Skeletal muscle cell (primary cell): ENCODE measurements around the gene PCDHGB1.
"Not testable (repeated sequence)": the region's sequence is repeated elsewhere in the genome, so short reads cannot be mapped to it uniquely, and the experiment has no call there.

Experiments used
- DNase-seq: peaks from one replicate; pipeline ENCODE4 v3.0.0-alpha.2; 2010; ENCODE audit warnings: low read depth
- H3K4me3 ChIP-seq: 2 replicates; pipeline ENCODE4 v1.5.1; 2011; ENCODE audit warnings: low read depth, mild to moderate bottlenecking, control low read depth, low read length, moderate library complexity

PCDHGB1 gene

DNA sequence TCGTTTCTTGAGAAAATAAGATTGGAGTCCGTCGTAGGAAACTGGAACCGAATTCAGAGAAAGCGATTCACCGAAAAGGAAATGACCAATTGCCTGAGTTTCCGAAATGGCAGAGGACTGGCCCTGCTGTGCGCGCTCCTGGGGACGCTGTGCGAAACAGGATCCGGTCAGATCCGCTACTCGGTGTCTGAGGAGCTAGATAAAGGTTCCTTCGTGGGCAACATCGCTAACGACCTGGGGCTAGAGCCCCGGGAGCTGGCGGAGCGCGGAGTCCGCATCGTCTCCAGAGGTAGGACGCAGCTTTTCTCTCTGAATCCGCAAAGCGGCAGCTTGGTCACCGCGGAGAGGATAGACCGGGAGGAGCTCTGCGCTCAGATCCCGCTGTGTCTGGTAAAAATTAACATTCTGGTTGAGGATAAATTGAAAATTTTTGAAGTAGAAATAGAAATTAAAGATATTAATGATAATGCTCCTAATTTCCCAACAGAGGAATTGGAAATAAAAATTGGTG is 5.9 kb upstream of the PCDHGB1 start:
- peak overlapping the region; percentile 45 for H3K4me3 ChIP-seq
- DNase-seq = no peak

GRCh38 chr5:141345327-141345726 is 4.6 kb upstream of the PCDHGB1 start:
- H3K4me3 ChIP-seq = no peak overlapping the region
- DNase-seq = no peak

- DNase-seq, H3K4me3 ChIP-seq: not testable (repeated sequence)
Observed at GRCh38 chr5:141346017-141346416, 3.9 kb upstream of the PCDHGB1 start.

GRCh38 chr5:141351591-141351990 is 1.7 kb downstream of the PCDHGB1 start:
- H3K4me3 ChIP-seq = no peak overlapping the region
- no peak for DNase-seq

GRCh38 chr5:141354900-141355469 is 5.1 kb downstream of the PCDHGB1 start, which contains the start of gene PCDHGA4:
TSS of gene PCDHGA4 (plus strand) at chr5:141355021. CDS start at chr5:141355108, 87 bp downstream.
- H3K4me3 ChIP-seq = peak within 1 kb of the TSS; percentile 49
- no peak for DNase-seq

DNA sequence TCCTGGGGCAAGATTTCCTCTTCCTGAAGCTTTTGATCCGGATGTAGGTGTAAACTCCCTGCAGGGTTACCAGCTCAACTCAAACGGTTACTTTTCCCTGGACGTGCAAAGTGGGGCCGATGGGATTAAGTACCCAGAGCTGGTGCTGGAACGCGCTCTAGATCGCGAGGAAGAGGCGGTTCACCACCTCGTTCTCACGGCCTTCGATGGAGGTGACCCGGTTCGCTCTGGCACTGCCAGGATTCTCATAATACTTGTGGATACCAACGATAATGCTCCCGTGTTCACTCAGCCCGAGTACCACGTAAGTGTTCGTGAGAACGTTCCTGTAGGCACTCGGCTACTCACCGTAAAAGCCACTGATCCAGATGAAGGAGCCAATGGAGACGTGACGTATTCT is 5.7 kb downstream of the PCDHGB1 start:
- peak overlapping the region; percentile 49 for H3K4me3 ChIP-seq
- no peak for DNase-seq

GRCh38 chr5:141356133-141356532 is 6.2 kb downstream of the PCDHGB1 start:
- DNase-seq = no peak
- H3K4me3 ChIP-seq = no peak overlapping the region

DNA sequence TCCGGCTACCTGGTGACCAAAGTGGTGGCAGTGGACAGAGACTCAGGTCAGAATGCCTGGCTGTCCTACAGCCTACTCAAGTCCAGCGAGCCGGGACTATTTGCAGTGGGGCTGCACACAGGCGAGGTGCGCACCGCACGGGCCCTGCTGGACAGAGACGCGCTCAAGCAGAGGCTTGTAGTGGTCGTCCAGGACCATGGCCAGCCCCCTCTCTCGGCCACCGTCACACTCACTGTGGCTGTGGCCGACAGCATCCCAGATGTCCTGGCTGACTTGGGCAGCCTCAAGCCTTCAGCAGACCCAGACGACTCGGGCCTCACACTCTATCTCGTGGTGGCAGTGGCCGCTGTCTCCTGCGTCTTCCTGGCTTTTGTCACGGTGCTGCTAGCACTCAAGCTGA is 7.1 kb downstream of the PCDHGB1 start:
- DNase-seq = no peak
- H3K4me3 ChIP-seq = no peak overlapping the region

GRCh38 chr5:141359790-141360426 is 10.0 kb downstream of the PCDHGB1 start, which contains the start of gene PCDHGB2:
TSS of gene PCDHGB2 (plus strand) at chr5:141359994. CDS start at chr5:141360136, 142 bp downstream.
- DNase-seq = no peak
- peak within 1 kb of the TSS; percentile 43 for H3K4me3 ChIP-seq

GRCh38 chr5:141360685-141361084 is 10.8 kb downstream of the PCDHGB1 start:
- DNase-seq = no peak

GRCh38 chr5:141362719-141363118 is 12.8 kb downstream of the PCDHGB1 start:
- no peak for DNase-seq
- H3K4me3 ChIP-seq = no peak overlapping the region

More at GRCh38 chr5:141360685-141361084, 10.8 kb downstream of the PCDHGB1 start:
- H3K4me3 ChIP-seq = no peak overlapping the region

DNA sequence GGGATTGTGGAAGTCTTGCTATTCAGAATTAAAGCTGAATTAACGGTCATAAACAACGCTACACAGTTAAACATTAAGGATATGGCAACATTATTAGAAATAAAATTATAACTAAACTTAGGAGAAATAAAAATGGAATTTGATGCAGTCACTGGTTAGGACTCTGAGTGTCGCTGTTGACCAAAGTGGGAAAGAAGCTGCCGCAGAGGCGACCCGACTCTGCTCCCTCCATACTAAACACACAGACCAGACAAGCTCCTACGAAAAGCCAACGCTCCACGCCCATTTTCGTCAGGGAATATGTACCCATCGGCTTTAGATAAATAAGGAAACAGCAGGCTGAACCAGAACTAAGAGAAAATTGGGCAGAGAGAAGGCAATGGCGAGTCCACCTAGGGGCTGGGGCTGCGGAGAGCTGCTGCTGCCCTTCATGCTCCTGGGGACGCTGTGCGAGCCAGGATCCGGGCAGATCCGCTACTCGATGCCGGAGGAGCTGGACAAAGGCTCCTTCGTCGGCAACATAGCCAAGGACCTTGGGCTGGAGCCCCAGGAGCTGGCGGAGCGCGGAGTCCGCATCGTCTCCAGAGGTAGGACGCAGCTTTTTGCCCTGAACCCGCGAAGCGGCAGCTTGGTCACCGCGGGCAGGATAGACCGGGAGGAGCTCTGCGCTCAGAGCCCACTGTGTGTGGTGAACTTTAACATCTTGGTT is 14.2 kb downstream of the PCDHGB1 start, which contains the start of gene PCDHGA5:
PCDHGA5 (plus strand) TSS at position 211 of the 709 bp plus-strand sequence; CDS start at position 380, 169 bp downstream.
- H3K4me3 ChIP-seq = peak within 1 kb of the TSS; percentile 27
- DNase-seq = no peak

- H3K4me3 ChIP-seq = no peak overlapping the region
- DNase-seq = no peak
Observed at GRCh38 chr5:141366016-141366896, 16.4 kb downstream of the PCDHGB1 start.

DNA sequence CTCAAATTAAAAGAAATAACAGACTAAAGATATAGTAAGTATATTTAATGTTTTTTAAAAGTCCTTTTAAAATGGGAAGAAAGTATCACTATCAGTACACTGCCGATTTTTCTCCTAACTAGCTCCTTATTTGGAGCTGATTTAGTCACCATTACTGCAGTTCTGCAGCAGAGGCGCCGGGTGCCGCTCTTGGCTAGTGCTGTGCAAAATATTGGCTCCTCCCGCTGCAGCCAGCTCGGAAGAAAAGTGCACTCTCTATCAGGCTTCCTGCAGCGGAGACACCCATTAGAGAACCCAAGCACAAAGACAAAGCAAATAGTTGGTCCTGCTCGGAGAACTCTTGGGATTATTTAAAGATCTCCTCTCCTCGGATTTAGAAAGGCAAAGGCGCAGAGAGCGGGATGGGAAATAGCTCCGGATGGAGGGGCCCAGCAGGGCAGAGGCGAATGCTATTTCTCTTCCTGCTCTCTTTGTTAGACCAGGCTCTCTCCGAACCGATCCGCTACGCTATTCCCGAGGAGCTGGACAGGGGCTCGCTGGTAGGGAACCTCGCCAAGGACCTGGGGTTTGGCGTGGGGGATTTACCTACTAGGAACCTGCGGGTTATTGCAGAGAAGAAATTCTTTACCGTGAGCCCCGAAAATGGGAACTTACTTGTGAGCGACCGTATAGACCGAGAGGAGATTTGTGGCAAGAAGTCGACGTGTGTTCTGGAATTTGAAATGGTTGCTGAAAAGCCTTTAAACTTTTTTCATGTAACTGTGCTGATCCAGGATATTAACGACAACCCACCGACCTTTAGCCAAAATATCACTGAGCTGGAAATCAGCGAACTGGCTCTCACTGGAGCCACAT is 20.3 kb downstream of the PCDHGB1 start, which contains the start of gene PCDHGB3:
PCDHGB3 (plus strand) TSS at position 249 of the 855 bp plus-strand sequence; CDS start at position 402, 153 bp downstream.
- DNase-seq = peak; percentile 30
- peak within 1 kb of the TSS; percentile 37 for H3K4me3 ChIP-seq

DNA sequence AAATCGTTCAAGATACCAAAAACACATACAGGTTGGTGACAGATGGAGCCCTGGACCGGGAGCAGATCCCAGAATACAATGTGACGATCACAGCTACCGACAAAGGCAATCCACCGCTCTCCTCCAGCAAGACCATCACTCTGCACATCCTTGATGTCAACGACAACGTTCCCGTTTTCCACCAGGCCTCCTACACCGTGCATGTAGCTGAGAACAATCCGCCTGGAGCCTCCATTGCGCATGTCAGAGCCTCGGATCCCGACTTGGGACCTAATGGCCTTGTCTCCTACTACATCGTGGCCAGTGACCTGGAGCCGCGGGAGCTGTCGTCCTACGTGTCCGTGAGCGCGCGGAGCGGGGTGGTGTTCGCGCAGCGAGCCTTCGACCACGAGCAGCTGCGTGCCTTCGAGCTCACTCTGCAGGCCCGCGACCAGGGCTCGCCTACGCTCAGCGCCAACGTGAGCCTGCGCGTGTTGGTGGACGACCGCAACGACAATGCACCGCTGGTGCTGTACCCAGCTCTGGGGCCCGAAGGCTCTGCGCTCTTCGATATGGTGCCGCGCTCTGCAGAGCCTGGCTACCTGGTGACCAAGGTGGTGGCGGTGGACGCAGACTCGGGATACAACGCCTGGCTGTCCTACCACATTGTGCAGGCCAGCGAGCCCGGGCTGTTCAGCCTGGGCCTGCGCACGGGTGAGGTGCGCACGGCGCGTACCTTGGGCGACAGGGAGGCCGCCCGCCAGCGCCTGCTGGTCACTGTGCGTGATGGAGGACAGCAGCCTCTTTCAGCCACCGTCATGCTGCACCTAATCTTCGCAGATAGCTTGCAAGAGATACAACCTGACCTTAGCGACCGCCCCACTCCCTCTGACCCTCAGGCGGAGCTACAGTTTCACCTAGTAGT is 21.9 kb downstream of the PCDHGB1 start:
- no peak overlapping the region for H3K4me3 ChIP-seq
- DNase-seq = no peak

GRCh38 chr5:141373673-141374317 is 23.9 kb downstream of the PCDHGB1 start, which contains the start of gene PCDHGA6:
TSS of gene PCDHGA6 (plus strand) at chr5:141373891. CDS start at chr5:141374084, 193 bp downstream.
- no peak for DNase-seq

DNA sequence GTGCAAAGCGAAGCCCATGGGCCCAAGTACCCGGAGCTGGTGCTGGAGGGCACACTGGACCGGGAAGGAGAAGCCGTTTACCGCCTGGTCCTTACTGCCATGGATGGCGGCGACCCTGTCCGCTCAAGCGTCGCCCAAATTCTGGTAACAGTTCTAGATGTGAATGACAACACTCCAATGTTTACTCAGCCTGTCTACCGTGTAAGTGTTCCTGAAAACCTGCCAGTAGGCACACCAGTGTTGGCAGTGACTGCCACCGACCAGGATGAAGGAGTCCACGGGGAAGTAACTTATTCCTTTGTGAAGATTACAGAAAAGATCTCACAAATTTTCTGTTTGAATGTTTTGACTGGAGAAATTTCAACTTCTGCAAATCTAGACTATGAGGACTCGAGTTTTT is 24.7 kb downstream of the PCDHGB1 start:
- H3K4me3 ChIP-seq = no peak overlapping the region
- no peak for DNase-seq

More at GRCh38 chr5:141373673-141374317, 23.9 kb downstream of the PCDHGB1 start, which contains the start of gene PCDHGA6:
- H3K4me3 ChIP-seq = peak within 1 kb of the TSS; percentile 49
